GM21526 (cell line): ENCODE data around the gene DPP6.

Experiments used
- ATAC-seq: cut with Tn5 transposase; IDR thresholded peaks from one replicate; pipeline ENCODE4 v1.9.1; 2021; ENCODE audit warnings: moderate library complexity; ENCODE audit not compliant: unreplicated experiment, low FRiP score

The DPP6 gene

GRCh38 chr7:154437234-154437633 is 385.0 kb downstream of the DPP6 start:
- no peak for ATAC-seq

DNA sequence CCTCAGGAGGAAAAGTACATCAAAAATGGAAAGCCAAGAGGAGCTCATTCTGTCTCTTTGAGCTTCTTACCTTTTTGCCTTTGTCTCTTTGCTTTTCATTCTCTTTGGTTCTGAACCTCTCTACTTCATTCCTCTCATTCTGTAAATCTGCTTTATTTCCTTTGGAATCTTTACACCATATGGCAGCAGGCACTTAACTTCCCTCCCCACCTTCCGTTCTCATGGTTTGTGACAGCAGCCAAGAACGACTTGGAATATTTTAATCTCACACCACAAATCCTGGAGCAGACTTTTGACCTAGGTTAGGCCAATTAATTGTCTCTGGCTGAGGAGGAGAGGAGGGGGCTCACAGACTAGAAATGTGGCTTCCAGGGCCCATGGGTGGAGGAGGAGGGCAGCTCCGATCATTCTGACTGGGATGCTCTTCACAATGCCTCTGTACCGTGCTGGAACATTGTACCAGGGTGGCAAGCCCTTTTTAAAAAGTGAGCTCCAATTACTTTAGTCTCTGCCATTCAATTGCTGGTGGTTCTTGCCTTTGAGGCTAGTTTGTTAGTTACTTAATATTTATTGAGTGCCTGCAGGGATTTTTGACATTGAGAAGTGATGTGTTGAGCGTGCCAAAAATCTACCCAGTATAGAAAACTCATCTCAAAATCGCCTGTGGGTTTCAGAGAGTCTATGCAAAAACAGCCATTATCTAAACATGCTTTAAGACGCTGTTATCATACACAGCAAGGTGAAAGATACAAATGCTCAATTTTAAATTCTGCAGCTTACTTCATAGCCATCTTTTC is 386.6 kb downstream of the DPP6 start:
- no peak for ATAC-seq

- no peak for ATAC-seq
These were observed 387.9 kb downstream of the DPP6 start for GRCh38 chr7:154440058-154440457.

GRCh38 chr7:154440651-154441050 is 388.5 kb downstream of the DPP6 start:
- no peak for ATAC-seq

GRCh38 chr7:154441811-154442210 is 389.6 kb downstream of the DPP6 start:
- ATAC-seq = no peak

GRCh38 chr7:154442939-154443338 is 390.7 kb downstream of the DPP6 start:
- no peak for ATAC-seq

- ATAC-seq = no peak
These were observed 398.3 kb downstream of the DPP6 start for GRCh38 chr7:154450451-154450850.

DNA sequence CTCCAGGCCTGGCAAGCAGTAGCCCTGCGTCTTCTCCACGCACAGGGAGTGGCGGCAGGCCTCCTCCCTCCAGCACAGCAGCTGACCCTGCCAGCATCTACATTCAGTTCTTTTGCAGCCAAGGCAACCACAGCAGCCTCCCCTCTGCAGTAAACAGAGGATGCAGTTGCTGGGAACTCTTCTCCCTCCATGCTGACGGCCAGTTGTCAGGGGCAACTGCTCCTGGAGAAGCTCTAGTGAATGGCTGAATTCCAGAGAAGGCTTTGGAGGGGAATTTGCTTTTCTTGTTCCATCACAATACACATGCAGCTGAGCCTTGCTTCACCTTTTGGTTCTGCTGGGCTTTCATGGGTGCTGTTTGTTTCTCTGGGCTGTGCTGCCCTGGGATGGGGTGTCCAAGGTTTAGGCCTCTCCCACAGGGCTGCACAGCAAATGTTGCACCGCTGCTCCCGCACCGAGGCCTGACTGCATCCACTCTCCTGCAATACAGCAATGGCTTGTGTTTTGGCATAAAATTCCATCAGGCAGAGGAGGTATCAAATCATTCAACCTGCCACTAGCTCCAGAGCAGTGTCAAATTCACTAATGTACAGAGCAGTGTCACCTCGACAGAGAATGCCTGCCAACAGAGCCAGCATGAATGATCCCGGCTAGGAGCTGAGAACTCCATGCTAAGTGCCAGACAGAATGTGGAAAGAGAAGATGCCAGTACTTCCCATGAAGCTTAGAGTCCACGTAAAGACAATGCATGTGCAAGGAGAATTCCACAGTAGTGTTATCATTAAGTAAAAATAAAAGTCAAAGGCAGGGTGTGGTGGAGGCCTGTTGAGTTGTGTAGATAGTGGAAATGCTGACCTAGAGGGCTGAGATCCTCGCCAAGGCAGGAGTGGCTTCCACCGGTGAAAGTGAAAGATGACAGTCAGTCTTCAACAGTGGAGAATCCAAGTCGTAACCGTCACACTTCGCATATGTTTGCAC is 399.6 kb downstream of the DPP6 start:
- no peak for ATAC-seq

GRCh38 chr7:154463794-154464193 is 411.6 kb downstream of the DPP6 start:
- no peak for ATAC-seq

DNA sequence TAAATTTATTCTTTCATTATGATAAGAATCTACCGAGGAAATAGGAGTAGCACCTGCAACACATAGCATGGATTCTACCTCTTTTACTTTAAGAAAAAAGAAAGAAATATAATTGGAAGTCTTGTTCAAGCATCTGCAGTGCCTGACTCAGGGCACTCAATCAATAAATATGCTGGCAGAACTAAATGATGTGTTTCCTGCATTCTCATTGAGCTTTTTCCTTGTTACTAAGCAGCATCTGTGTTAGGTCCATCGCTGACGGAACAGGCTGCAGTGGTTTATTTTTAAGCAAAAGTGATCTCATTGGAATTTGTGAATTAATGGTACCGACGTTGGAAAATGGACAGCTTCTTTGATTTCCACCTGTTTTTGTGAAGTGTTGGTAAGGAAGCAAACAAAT is 417.5 kb downstream of the DPP6 start:
- no peak for ATAC-seq

GRCh38 chr7:154472343-154472742 is 420.1 kb downstream of the DPP6 start:
- no peak for ATAC-seq

GRCh38 chr7:154473360-154473759 is 421.2 kb downstream of the DPP6 start:
- ATAC-seq = no peak

DNA sequence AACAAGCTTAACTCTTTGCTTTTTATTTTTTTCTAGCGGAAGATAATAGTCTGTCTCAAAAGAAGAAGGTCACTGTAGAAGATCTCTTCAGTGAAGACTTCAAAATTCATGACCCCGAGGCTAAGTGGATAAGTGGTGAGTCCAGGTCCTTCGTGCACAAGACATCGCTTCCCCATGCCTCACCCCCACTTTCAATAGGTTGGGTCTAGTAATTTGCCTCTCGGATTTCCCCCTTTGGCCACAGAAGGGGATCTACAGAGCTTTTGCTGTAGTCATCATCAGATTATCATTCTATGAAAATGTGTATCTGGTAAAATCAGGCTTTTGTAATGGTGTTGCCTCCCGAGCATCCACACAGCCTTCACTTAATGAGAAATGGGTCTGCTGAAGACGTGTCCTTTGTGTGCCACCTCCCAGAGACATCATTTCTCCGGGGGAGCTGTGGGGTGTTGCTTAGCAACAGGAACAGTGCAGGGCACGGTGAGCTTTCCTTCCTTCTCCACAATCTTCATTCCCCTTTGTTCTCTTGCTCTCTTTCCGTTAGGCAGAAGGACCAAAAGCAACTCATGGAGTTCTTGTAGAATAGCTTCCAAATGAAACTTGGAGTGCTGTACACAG is 422.8 kb downstream of the DPP6 start:
- no peak for ATAC-seq

DNA sequence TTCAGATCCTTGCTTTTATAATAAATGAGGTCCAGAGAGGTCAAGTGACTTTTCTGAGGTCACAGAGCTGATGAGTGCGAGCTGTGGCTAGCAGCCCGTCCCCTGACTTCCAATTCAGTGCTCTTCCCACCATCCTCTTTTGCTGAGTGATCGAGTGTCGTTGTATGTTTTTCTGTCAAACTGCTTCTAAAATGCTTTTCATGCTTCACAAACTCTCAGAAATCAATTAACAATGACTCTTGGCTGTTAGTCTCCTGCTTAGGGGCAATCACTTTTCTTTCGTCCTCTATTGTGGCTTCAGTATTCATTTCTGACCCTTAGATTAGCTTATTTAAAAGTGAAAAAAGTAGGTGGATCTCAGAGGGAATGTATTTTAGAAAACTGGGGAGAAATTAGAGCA is 423.7 kb downstream of the DPP6 start:
- no peak for ATAC-seq

DNA sequence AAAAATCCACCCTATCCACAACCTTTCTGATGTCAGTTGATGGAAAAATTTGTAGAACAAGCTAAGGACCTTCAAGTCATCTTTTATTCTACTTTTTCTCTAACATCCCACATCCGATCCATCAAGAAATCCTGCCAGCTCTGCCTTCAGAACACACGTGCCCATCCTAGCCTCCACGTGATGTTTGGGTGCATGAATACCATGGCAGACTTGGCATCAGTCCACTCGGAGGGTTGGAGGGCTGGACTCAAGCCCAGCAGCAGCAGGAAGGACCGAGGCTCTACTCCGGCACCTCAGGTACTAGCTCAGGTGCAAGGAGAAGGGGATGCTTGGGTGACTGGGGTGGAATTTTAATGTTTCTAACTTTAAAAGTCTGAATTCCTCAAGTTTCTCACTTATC is 428.6 kb downstream of the DPP6 start:
- no peak for ATAC-seq

DNA sequence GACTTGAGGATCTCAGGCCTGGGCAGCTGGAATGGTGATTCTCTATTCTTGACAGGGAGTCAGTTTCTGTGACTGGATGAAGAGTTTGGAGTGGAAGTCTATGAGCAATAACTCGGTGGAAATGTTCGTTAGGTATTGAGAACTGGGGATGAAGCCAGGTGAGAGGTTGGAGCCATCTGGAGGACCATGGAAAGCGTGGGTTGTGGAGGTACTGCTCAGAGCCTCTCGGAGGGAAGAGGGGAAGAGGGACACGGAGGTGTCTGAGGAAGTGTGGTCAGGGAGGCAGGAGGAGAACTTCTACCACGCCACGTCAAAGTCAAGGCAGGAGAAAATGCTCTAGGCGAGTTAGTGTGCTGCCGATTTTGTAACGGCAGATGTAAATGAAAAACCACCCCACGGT is 430.7 kb downstream of the DPP6 start:
- ATAC-seq = no peak

DNA sequence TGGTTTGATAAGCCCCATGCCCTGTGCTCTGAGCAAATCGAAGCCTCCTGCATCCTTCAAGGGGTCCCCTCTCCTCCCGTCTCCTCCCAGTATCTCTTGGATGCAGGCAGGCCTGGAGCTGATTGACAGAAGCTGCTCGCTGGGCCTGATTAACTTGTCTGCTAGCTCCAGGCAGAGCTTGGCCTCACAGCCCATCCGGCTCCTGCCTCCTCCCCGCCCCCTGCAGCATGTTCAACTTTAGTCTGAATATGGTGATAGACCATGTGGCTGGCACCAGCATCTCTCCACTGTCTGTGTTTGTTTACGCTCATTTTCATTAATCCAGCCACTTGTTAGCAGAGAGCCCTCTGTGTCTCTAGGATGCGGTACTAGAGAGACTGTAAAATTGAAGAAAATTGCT is 432.2 kb downstream of the DPP6 start:
- no peak for ATAC-seq

GRCh38 chr7:154484943-154485342 is 432.7 kb downstream of the DPP6 start:
- ATAC-seq = no peak

- ATAC-seq = no peak
These were observed 437.7 kb downstream of the DPP6 start for GRCh38 chr7:154489897-154490296.

GRCh38 chr7:154493594-154493993 is 441.4 kb downstream of the DPP6 start:
- no peak for ATAC-seq

GRCh38 chr7:154497751-154498150 is 445.6 kb downstream of the DPP6 start:
- no peak for ATAC-seq
